ENCODE results near the gene KCNB1.

KCNB1 gene

DNA sequence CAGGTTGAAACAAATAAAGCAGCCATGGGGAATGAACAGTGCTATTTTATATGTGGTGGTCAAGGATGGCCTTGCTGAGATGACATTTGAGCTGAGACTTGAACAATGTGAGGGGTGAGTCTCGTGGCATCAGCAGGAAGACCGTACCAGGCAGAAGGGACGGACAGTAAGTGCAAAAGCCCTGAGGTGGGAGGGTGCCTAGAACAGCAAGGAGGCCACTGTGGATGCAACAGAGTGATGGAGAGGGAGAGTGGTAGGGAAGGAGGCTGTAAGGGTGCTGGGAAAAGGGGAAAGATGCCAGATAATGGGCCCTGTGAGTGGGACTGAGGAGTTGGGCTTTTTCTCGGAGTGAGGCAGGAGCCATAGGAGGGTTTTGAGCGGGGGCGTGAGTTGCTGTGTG is 11.5 kb downstream of the KCNB1 start:
- DNase-seq (ENCODE audit: low read depth, low spot score) = no peak

DNA sequence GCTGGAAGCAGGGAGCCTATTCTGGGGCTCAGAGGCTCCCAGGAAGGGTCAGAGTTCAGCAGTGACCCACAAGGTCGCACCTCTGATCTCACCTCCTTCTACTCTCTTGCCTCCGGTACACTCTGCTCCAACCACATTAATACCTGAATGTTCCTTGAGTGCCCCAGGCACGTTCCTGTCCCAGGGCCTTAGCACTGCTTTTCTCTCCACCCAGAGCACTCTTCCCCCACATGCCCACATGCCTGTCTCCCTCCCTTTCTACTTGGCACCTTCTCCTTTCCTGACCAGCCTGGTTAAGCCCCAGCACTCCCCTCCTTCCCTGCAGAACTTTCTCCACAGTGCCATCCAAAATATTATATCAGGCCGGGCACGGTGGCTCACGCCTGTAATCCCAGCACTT is 13.4 kb downstream of the KCNB1 start:
- no peak for DNase-seq (ENCODE audit: low read depth, low spot score)

- no peak for DNase-seq (ENCODE audit: low read depth, low spot score)
Measured at GRCh38 chr20:49468412-49468811, 14.1 kb downstream of the KCNB1 start.

- no peak for DNase-seq (ENCODE audit: low read depth, low spot score)
Measured at GRCh38 chr20:49466114-49466912, 16.2 kb downstream of the KCNB1 start.

GRCh38 chr20:49464556-49464955 is 17.9 kb downstream of the KCNB1 start:
- no peak for DNase-seq (ENCODE audit: low read depth, low spot score)

DNA sequence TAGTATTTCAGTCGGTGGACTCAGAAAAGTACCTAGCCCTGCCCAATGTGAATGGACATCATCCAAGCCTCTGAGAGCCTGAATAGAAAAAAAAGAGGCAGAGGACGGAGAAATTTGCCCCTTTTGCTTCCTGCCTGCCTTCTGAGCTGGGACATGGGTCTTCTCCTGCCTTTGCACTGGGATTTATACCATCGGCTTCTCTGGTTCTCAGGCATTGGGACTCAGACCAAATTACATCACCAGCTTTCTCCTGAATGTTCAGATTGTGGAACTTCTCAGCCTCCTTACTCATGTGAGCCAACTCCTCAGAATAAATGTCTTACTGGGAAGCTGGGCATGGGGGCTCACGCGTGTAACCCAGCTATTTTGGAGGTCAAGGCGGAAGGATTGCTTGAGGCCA is 19.8 kb downstream of the KCNB1 start:
- DNase-seq (ENCODE audit: low read depth, low spot score) = peak; percentile 55

GRCh38 chr20:49461894-49462620 is 20.4 kb downstream of the KCNB1 start:
- DNase-seq (ENCODE audit: low read depth, low spot score) = no peak

DNA sequence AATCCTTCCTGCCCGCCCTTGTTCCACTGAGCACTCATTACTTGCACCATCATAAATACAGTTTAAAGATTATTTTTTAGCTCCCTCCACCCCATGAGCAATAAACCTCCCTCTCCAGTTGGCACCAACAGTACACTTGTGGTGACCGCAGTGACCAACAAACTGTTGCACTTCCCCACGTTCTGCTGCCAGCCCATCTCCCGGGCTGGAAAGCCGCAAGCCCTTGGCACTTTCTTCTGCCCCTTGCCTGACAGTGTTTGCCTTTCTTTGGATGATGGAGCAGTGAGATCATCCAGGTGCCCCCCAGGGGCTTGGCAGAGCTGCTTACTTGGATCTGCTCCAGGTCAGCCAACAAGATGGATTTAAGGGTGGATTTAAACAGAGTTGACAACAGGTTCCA is 21.6 kb downstream of the KCNB1 start:
- DNase-seq (ENCODE audit: low read depth, low spot score) = peak; percentile 92

DNA sequence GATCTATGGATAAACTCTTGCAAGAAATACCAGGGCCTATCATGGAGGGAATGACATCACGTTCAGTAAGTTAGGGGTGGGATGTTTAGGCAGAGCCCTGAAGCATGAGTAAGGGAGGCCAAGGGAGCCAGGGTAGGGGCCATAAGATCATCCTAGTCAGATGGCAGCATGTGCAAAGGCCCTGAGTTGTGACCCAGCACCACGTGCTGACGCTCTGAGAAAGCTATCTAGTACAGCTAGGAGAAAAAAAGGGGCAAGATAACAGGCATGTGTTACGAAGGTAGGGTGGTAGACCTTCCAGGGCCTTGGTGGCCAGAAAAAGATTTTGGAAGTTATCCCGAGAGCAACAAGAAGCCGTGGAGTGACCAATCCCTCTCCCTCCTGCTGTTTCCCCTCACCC is 22.3 kb downstream of the KCNB1 start:
- DNase-seq (ENCODE audit: low read depth, low spot score) = no peak

GRCh38 chr20:49459684-49460083 is 22.8 kb downstream of the KCNB1 start:
- no peak for DNase-seq (ENCODE audit: low read depth, low spot score)

- DNase-seq (ENCODE audit: low read depth, low spot score) = no peak
Measured at GRCh38 chr20:49457444-49457843, 25.0 kb downstream of the KCNB1 start.

DNA sequence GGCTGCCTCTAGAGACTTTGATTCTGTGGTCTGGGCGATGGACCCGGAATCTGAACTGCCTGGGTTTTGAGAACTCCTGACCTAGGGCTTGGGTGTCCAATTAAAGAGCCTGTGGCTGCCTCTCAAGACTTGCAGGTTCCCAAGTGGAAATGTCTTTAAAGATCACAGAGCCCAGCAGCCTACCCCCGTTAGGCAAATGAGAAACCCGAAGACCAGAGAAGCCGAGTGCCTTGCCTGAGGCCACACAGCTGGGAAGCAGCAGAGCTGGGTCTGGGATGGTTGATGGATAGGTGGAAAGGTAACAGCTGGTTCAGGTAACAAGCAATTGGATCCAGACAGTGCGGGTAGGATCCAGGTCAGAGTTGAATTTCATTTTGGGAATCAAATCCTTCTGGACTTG is 25.8 kb downstream of the KCNB1 start:
- DNase-seq (ENCODE audit: low read depth, low spot score) = no peak

GRCh38 chr20:49455691-49456090 is 26.8 kb downstream of the KCNB1 start:
- no peak for DNase-seq (ENCODE audit: low read depth, low spot score)

GRCh38 chr20:49452011-49452482 is 30.4 kb downstream of the KCNB1 start:
- DNase-seq (ENCODE audit: low read depth, low spot score) = peak; percentile 88

- DNase-seq (ENCODE audit: low read depth, low spot score) = peak; percentile 38
Measured at GRCh38 chr20:49450281-49450721, 32.2 kb downstream of the KCNB1 start.

- DNase-seq (ENCODE audit: low read depth, low spot score) = no peak
Measured at GRCh38 chr20:49448917-49449316, 33.6 kb downstream of the KCNB1 start.

- DNase-seq (ENCODE audit: low read depth, low spot score) = peak; percentile 16
Measured at GRCh38 chr20:49447946-49448809, 34.3 kb downstream of the KCNB1 start.

GRCh38 chr20:49447364-49447763 is 35.1 kb downstream of the KCNB1 start:
- DNase-seq (ENCODE audit: low read depth, low spot score) = no peak

DNA sequence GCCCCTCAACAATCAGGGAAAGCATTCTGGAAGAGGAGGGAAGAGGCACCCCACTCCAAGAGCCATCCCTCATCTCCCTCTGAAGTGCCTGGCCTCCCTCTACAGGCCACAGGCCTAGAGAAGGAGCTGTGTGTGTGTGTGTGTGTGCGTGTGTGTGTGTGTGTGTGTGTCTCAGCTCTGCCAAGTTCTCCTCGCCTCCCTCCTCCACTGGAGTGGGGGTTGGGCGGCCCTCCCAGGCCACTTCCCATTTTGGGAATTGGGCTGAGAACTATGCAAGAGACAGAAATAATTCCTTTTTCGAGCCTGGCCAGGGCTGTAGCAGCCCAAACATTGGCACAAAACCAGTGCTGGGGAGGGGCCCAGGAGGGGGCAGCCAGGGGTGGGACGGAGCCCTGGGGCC is 35.7 kb downstream of the KCNB1 start:
- peak; percentile 78 for DNase-seq (ENCODE audit: low read depth, low spot score)

DNA sequence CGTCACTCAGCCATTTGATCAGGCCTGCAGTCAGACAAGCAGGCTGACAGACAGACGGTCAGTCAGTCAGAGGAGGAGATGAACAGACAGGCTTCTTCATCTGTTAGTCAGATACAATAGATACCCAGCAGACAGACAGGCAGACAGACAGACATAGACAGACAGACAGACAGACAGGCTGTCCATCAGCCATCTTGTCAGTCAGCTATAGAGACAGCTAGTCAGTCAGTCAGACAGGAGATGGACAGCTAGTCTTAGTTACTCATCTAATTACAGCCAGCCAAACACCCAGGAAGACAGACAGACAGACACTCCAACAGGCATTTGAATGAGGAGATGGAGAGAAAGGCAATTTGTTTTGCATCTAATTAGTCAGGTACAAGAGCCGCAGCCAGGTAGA is 36.4 kb downstream of the KCNB1 start:
- DNase-seq (ENCODE audit: low read depth, low spot score) = no peak

DNA sequence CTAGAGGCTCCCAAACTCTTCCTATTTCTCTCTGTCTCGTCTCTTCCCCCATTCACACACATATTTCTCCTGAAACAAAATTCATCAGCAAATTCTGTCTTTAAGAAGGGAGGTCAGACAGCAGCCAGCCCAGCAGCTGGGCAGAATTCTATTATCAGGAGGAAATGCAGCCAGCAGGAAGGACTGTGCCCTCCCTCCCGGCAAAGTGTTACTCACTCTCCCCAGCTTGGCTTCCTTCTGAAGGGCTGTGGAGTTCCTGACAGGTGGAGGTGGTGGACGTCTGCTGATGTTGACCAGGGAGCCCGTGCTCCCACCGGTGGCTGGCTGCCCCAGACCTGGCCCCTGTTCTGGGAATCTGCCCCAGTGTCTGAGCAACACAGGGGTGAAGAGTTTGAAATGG is 37.3 kb downstream of the KCNB1 start:
- peak; percentile 34 for DNase-seq (ENCODE audit: low read depth, low spot score)

- no peak for DNase-seq (ENCODE audit: low read depth, low spot score)
Measured at GRCh38 chr20:49444553-49444990, 37.9 kb downstream of the KCNB1 start.

Data from astrocyte of the hippocampus (primary cell).